H9 (cell line): ENCODE data around the gene MYOF. TPM values are rescaled to one million over a fixed set of nuclear protein-coding genes. Genes with fewer than 3 reads are reported as not detected.

Experiments used
- DNase-seq: peaks from one replicate; pipeline ENCODE4 v3.0.0-alpha.2; 2017
- H2AFZ ChIP-seq: one replicate; pipeline ENCODE4 v1.6.1; 2013; ENCODE audit warnings: mild to moderate bottlenecking, low read length, control low read depth, moderate library complexity
- H2AK5ac ChIP-seq: 2 replicates; pipeline ENCODE4 v1.6.1; 2013; ENCODE audit warnings: low read length, control low read depth, mixed read lengths; ENCODE audit not compliant: insufficient read length
- H2BK120ac ChIP-seq: one replicate; pipeline ENCODE4 v1.6.1; 2013; ENCODE audit warnings: low read depth, mild to moderate bottlenecking, low read length, control low read depth, inconsistent platforms; ENCODE audit not compliant: poor library complexity, severe bottlenecking
- H2BK12ac ChIP-seq: 2 replicates; pipeline ENCODE4 v1.6.1; 2013; ENCODE audit warnings: low read length, control low read depth, mixed read lengths, low read depth; ENCODE audit not compliant: insufficient read length
- H2BK15ac ChIP-seq: 2 replicates; pipeline ENCODE4 v1.6.1; 2013; ENCODE audit warnings: low read depth, low read length, control low read depth
- H2BK20ac ChIP-seq: one replicate; pipeline ENCODE4 v1.6.1; 2013; ENCODE audit warnings: low read depth, mild to moderate bottlenecking, low read length, control low read depth, inconsistent platforms; ENCODE audit not compliant: poor library complexity, severe bottlenecking
- H2BK5ac ChIP-seq: 2 replicates; pipeline ENCODE4 v1.6.1; 2013; ENCODE audit warnings: low read length, control low read depth, mixed read lengths; ENCODE audit not compliant: insufficient read length
- H3K14ac ChIP-seq: 2 replicates; pipeline ENCODE4 v1.6.1; 2013; ENCODE audit warnings: low read length, control low read depth; ENCODE audit not compliant: insufficient read depth
- H3K18ac ChIP-seq: 2 replicates; pipeline ENCODE4 v1.6.1; 2013; ENCODE audit warnings: low read depth, mild to moderate bottlenecking, mixed read lengths, low read length, control low read depth; ENCODE audit not compliant: insufficient read length
- H3K23ac ChIP-seq: 2 replicates; pipeline ENCODE4 v1.6.1; 2013; ENCODE audit warnings: low read length, control low read depth, mixed read lengths, low read depth; ENCODE audit not compliant: insufficient read length
- H3K23me2 ChIP-seq: 2 replicates; pipeline ENCODE4 v1.6.1; 2013; ENCODE audit warnings: low read depth, mild to moderate bottlenecking, mixed read lengths, low read length, control low read depth; ENCODE audit not compliant: insufficient read length, poor library complexity, severe bottlenecking
- H3K27ac ChIP-seq: 2 replicates; pipeline ENCODE4 v1.5.1; 2013; ENCODE audit warnings: low read length, control low read depth, mixed read lengths, low read depth; ENCODE audit not compliant: insufficient read length
- H3K27me3 ChIP-seq: 2 replicates; pipeline ENCODE4 v1.6.1; 2013; ENCODE audit warnings: low read length, control low read depth, inconsistent platforms; ENCODE audit not compliant: insufficient read depth
- H3K4ac ChIP-seq: 2 replicates; pipeline ENCODE4 v1.6.1; 2013; ENCODE audit warnings: low read depth, mild to moderate bottlenecking, control low read depth, inconsistent platforms, low read length, moderate library complexity
- H3K4me1 ChIP-seq: 2 replicates; pipeline ENCODE4 v1.6.1; 2013; ENCODE audit warnings: low read length, control low read depth, inconsistent platforms; ENCODE audit not compliant: insufficient read depth
- H3K4me2 ChIP-seq: 2 replicates; pipeline ENCODE4 v1.6.1; 2013; ENCODE audit warnings: low read length, control low read depth, mixed read lengths; ENCODE audit not compliant: insufficient read length, insufficient read depth
- H3K56ac ChIP-seq: 2 replicates; pipeline ENCODE4 v1.6.1; 2013; ENCODE audit warnings: low read depth, mild to moderate bottlenecking, mixed read lengths, low read length, control low read depth; ENCODE audit not compliant: insufficient read length
- H3K79me1 ChIP-seq: 2 replicates; pipeline ENCODE4 v1.6.1; 2013; ENCODE audit warnings: low read depth, mild to moderate bottlenecking, moderate library complexity, low read length, control low read depth, inconsistent platforms; ENCODE audit not compliant: insufficient read depth, poor library complexity, severe bottlenecking
- H3K79me2 ChIP-seq: 2 replicates; pipeline ENCODE4 v1.6.1; 2013; ENCODE audit warnings: low read length, control low read depth, inconsistent platforms; ENCODE audit not compliant: insufficient read depth
- H3K9ac ChIP-seq: 2 replicates; pipeline ENCODE4 v1.6.1; 2013; ENCODE audit warnings: low read length, control low read depth, mixed read lengths; ENCODE audit not compliant: insufficient read length; ENCODE audit errors: extremely low read depth
- H3K9me3 ChIP-seq: one replicate; pipeline ENCODE4 v1.6.1; 2013; ENCODE audit warnings: low read depth, low read length, inconsistent platforms; ENCODE audit not compliant: control insufficient read depth
- H3T11ph ChIP-seq: one replicate; pipeline ENCODE4 v1.6.1; 2013; ENCODE audit warnings: mild to moderate bottlenecking, low read length, control low read depth, inconsistent platforms
- H4K20me1 ChIP-seq: one replicate; pipeline ENCODE4 v1.6.1; 2013; ENCODE audit not compliant: control insufficient read depth, insufficient read length, insufficient read depth
- H4K5ac ChIP-seq: 2 replicates; pipeline ENCODE4 v1.6.1; 2013; ENCODE audit warnings: low read depth, mild to moderate bottlenecking, mixed read lengths, low read length, control low read depth; ENCODE audit not compliant: insufficient read length
- H4K8ac ChIP-seq: replicated peaks from 2 replicates; pipeline ENCODE4 v1.6.1; 2013; ENCODE audit warnings: low read length, control low read depth, mixed read lengths, low read depth; ENCODE audit not compliant: insufficient read length
- H4K91ac ChIP-seq: 2 replicates; pipeline ENCODE4 v1.6.1; 2013; ENCODE audit warnings: low read depth, mild to moderate bottlenecking, moderate library complexity, mixed read lengths, low read length, control low read depth; ENCODE audit not compliant: insufficient read length
- H3K27ac Mint-ChIP-seq, 3 experiments: 2 replicates in 2 of 3; 3 replicates in 1 of 3; pipeline ENCODE4 v1.8.0; 2020 to 2021; ENCODE audit warnings: mixed read lengths in 3 of 3, mild to moderate bottlenecking in 1 of 3, moderate library complexity in 1 of 3
- H3K27me3 Mint-ChIP-seq: 2 replicates; pipeline ENCODE4 v1.8.0; 2021; ENCODE audit warnings: low read depth, mild to moderate bottlenecking, moderate library complexity, mixed read lengths
- H3K36me3 Mint-ChIP-seq, 3 experiments: 2 replicates in 2 of 3; 3 replicates in 1 of 3; pipeline ENCODE4 v1.8.0; 2020 to 2021; ENCODE audit warnings: low read depth in 3 of 3, mixed read lengths in 3 of 3; ENCODE audit not compliant: insufficient read depth in 1 of 3
- H3K4me1 Mint-ChIP-seq, 2 experiments: 2 replicates each; pipeline ENCODE4 v1.8.0; 2020; ENCODE audit warnings: mixed read lengths in 2 of 2
- H3K4me3 Mint-ChIP-seq, 2 experiments: 2 replicates in 1 of 2; 3 replicates in 1 of 2; pipeline ENCODE4 v1.8.0; 2020 to 2021; ENCODE audit warnings: mild to moderate bottlenecking in 2 of 2, mixed read lengths in 2 of 2, moderate library complexity in 1 of 2
- H3K9me3 Mint-ChIP-seq, 2 experiments: 2 replicates in 1 of 2; 3 replicates in 1 of 2; pipeline ENCODE4 v1.8.0; 2020; ENCODE audit warnings: mild to moderate bottlenecking in 2 of 2, mixed read lengths in 2 of 2, moderate library complexity in 1 of 2
- CTCF ChIP-seq: fragments of 200-600 bp; sonication (generic); conservative IDR thresholded peaks from 3 replicates; pipeline ENCODE4 v1.8.0; 2021; ENCODE audit warnings: antibody characterized with exemption, mild to moderate bottlenecking
- WGBS: extraction: QIAGEN DNeasy Blood & Tissue Kit; methylation state at CpG from one replicate; pipeline ENCODE4 v1.1.7; 2013; ENCODE audit warnings: missing lambda C conversion rate, low lambda C conversion rate, mixed read lengths; ENCODE audit not compliant: insufficient read length; ENCODE audit errors: extremely low coverage; 5-methylcytosine and 5-hydroxymethylcytosine counted together
- total RNA-seq: library from RNA; stranded (reverse); gene quantifications from 2 replicates; pipeline ENCODE4 v1.2.1, GENCODE V29; 2021

MYOF gene
- total RNA-seq, 1 experiment from 2014 or later: 2.8 TPM

- no peak overlapping the region for H3K9ac ChIP-seq
- H2BK120ac ChIP-seq: no peak overlapping the region
- no peak overlapping the region for H4K91ac ChIP-seq
- no peaks in the 10 kb centered on the region for H3K79me1 ChIP-seq
- H3K79me2 ChIP-seq: no peaks in the 10 kb centered on the region
- no peaks in the 10 kb centered on the region for H3K23me2 ChIP-seq
- no peak overlapping the region for H3T11ph ChIP-seq
- H3K36me3 Mint-ChIP-seq: peaks cover 0 to 2% (median 1%) of the 10 kb centered on the region in 3 experiments; a peak in 3 of 7 replicates
- H3K27ac Mint-ChIP-seq: no peak overlapping the region
- H2BK5ac ChIP-seq: no peak overlapping the region
- no peaks in the 10 kb centered on the region for H3K27me3 ChIP-seq
- no peak overlapping the region for H2AK5ac ChIP-seq
- no peak for DNase-seq
- no peak overlapping the region for H4K5ac ChIP-seq
- no peak overlapping the region for H3K56ac ChIP-seq
- H4K8ac ChIP-seq: no peak overlapping the region
- H3K4me3 Mint-ChIP-seq: no peak overlapping the region
- no peak overlapping the region for H2BK15ac ChIP-seq
- H2BK20ac ChIP-seq: no peak overlapping the region
- no peaks in the 10 kb centered on the region for H3K9me3 ChIP-seq
- TF ChIP-seq CTCF: no peak
- no peak overlapping the region for H2BK12ac ChIP-seq
- no peak overlapping the region for H3K27ac ChIP-seq
- no peak overlapping the region for H3K14ac ChIP-seq
- H3K18ac ChIP-seq: no peak overlapping the region
- WGBS: no CpG with 5 or more reads among the region's 6 CpGs
- H3K9me3 Mint-ChIP-seq: peaks cover 0 to 2% of the 10 kb centered on the region in 2 experiments; a peak in 3 of 5 replicates
- no peak overlapping the region for H2AFZ ChIP-seq
- H3K4me2 ChIP-seq: no peak overlapping the region
- H4K20me1 ChIP-seq: no peaks in the 10 kb centered on the region
- H3K4me1 Mint-ChIP-seq: peaks cover 17 to 27% of the 10 kb centered on the region in 2 experiments
- H3K27me3 Mint-ChIP-seq: no peaks in the 10 kb centered on the region
- H3K23ac ChIP-seq: no peak overlapping the region
- H3K4me1 ChIP-seq: peaks cover 4% of the 10 kb centered on the region; the same call in 1 of the 2 replicates
- H3K4ac ChIP-seq: no peak overlapping the region
Measured at GRCh38 chr10:93369588-93370164, 112.5 kb downstream of the MYOF start.
